ENCODE measurements around the gene TSPYL1.
A peak's percentile ranks its signal among the peaks of the same experiment; 100 is the strongest.
"Not testable (repeated sequence)": the region's sequence is repeated elsewhere in the genome, so short reads cannot be mapped to it uniquely, and the experiment has no call there.

The TSPYL1 gene

GRCh38 chr6:116279232-116280160 lies at the start of gene TSPYL1:
Gene TSPYL1, minus strand, starts transcription at chr6:116279930. Its CDS starts 100 bp downstream, at chr6:116279830.
- peak; percentile 93 for DNase-seq (ENCODE audit: low read depth)

- no peak for DNase-seq (ENCODE audit: low read depth)
Measured at GRCh38 chr6:116329156-116329555, 49.4 kb upstream of the TSPYL1 start.

GRCh38 chr6:116328528-116328903 lies 48.8 kb upstream of the TSPYL1 start:
- DNase-seq (ENCODE audit: low read depth) = peak; percentile 25

GRCh38 chr6:116327803-116328527 lies 48.2 kb upstream of the TSPYL1 start:
- no peak for DNase-seq (ENCODE audit: low read depth)

- no peak for DNase-seq (ENCODE audit: low read depth)
Measured at GRCh38 chr6:116326996-116327395, 47.3 kb upstream of the TSPYL1 start.

- DNase-seq (ENCODE audit: low read depth) = no peak
Measured at GRCh38 chr6:116326181-116326671, 46.5 kb upstream of the TSPYL1 start.

- DNase-seq (ENCODE audit: low read depth) = not testable (repeated sequence)
Measured at GRCh38 chr6:116325634-116326132, 46.0 kb upstream of the TSPYL1 start.

- DNase-seq (ENCODE audit: low read depth) = no peak
Measured at GRCh38 chr6:116323863-116324262, 44.1 kb upstream of the TSPYL1 start.

- DNase-seq (ENCODE audit: low read depth) = not testable (repeated sequence)
Measured at GRCh38 chr6:116321933-116322332, 42.2 kb upstream of the TSPYL1 start.

- no peak for DNase-seq (ENCODE audit: low read depth)
Measured at GRCh38 chr6:116316772-116317467, 37.2 kb upstream of the TSPYL1 start.

GRCh38 chr6:116314878-116315277 lies 35.1 kb upstream of the TSPYL1 start:
- DNase-seq (ENCODE audit: low read depth) = no peak

GRCh38 chr6:116314218-116314617 lies 34.5 kb upstream of the TSPYL1 start:
- no peak for DNase-seq (ENCODE audit: low read depth)

GRCh38 chr6:116313101-116313776 lies 33.5 kb upstream of the TSPYL1 start:
- DNase-seq (ENCODE audit: low read depth) = peak; percentile 44

GRCh38 chr6:116309657-116310056 lies 29.9 kb upstream of the TSPYL1 start:
- DNase-seq (ENCODE audit: low read depth) = no peak

GRCh38 chr6:116309001-116309400 lies 29.3 kb upstream of the TSPYL1 start:
- no peak for DNase-seq (ENCODE audit: low read depth)

- DNase-seq (ENCODE audit: low read depth) = no peak
Measured at GRCh38 chr6:116307633-116308032, 27.9 kb upstream of the TSPYL1 start.

- DNase-seq (ENCODE audit: low read depth) = no peak
Measured at GRCh38 chr6:116307001-116307400, 27.3 kb upstream of the TSPYL1 start.

GRCh38 chr6:116304538-116305097 lies 24.9 kb upstream of the TSPYL1 start:
- DNase-seq (ENCODE audit: low read depth) = no peak

- no peak for DNase-seq (ENCODE audit: low read depth)
Measured at GRCh38 chr6:116301104-116301503, 21.4 kb upstream of the TSPYL1 start.

- DNase-seq (ENCODE audit: low read depth) = no peak
Measured at GRCh38 chr6:116300566-116300965, 20.8 kb upstream of the TSPYL1 start.

GRCh38 chr6:116298973-116299372 lies 19.2 kb upstream of the TSPYL1 start:
- no peak for DNase-seq (ENCODE audit: low read depth)

Measured in GM04504 (cell line).